Psoas muscle (tissue), 8 donors: ENCODE data around the gene DCHS1. TPM values are rescaled to one million over a fixed set of nuclear protein-coding genes. Genes with fewer than 3 reads are reported as not detected.

Source experiments
- ATAC-seq, 4 donors: fragments of 200-7000 bp; cut with Tn5 transposase; one replicate each; pipeline ENCODE4 v1.9.1; 2020; ENCODE audit warnings: moderate library complexity in 3 of 4, mild to moderate bottlenecking in 2 of 4
- DNase-seq, 2 donors: peaks; one replicate each; pipeline ENCODE4 v3.0.0-alpha.2; 2020
- H3K27ac ChIP-seq: fragments of 200-600 bp; one replicate; pipeline ENCODE4 v1.8.0; 2022
- H3K27me3 ChIP-seq, 3 donors: fragments of 200-600 bp in 1 of 3; one replicate each; pipeline versions ENCODE4 v1.6.1 to v1.8.0; 2013 to 2022; ENCODE audit warnings: low read length in 2 of 3, mild to moderate bottlenecking in 2 of 3, moderate library complexity in 1 of 3; ENCODE audit not compliant: insufficient read depth in 3 of 3
- H3K36me3 ChIP-seq, 2 donors: fragments of 200-600 bp in 1 of 2; one replicate each; pipeline versions ENCODE4 v1.6.1 to v1.8.0; 2013 to 2022; ENCODE audit warnings: low read depth in 1 of 2, mild to moderate bottlenecking in 1 of 2, moderate library complexity in 1 of 2; ENCODE audit not compliant: insufficient read depth in 1 of 2
- H3K4me1 ChIP-seq: fragments of 200-600 bp; one replicate; pipeline ENCODE4 v1.8.0; 2022
- H3K4me3 ChIP-seq: fragments of 200-600 bp; one replicate; pipeline ENCODE4 v1.8.0; 2022; ENCODE audit warnings: mild to moderate bottlenecking
- H3K9me3 ChIP-seq: fragments of 200-600 bp; one replicate; pipeline ENCODE4 v1.8.0; 2022
- WGBS, 3 donors: extraction: QIAGEN DNeasy Blood & Tissue Kit; methylation state at CpG; one replicate each; pipeline versions ENCODE4 v1.1.6 to v1.1.7; 2013; 5-methylcytosine and 5-hydroxymethylcytosine counted together
- intact Hi-C, 2 donors: fragments of 100-400 bp; cut with DNase I; formaldehyde crosslinking; loops; one replicate each; pipeline versions ENCODE4 v1.11.0 to v1.14.2; 2022
- polyA plus RNA-seq, 3 donors: library from polyadenylated mRNA; stranded (reverse); fragments of 200-250 nt; gene quantifications; one replicate each; pipeline ENCODE4 v1.2.3, GENCODE V29; 2013
- total RNA-seq, 4 donors: library from RNA; stranded (reverse); fragmentation: NEBNext Ultra II Directional in 2 of 4; extraction: Animal tissue kit (Norgen Biotek cat#: 25700) in 2 of 4; gene quantifications; one replicate each; pipeline versions ENCODE4 v1.2.1 to v1.2.4, GENCODE V29; 2021 to 2023
- TF ChIP-seq, protein P1 (sequence below): fragments of 200-600 bp; IDR thresholded peaks from one replicate; pipeline ENCODE4 v1.8.0; 2022; ENCODE audit warnings: antibody characterized with exemption
- donor health status: healthy with polysubstance abuse.
- donor health status: DM: no; HTN: no; CAD: no; lungs with moderate emphysema.
- donor health status: Bipolar disorder and iron deficiency.
- donor health status: healthy.
- donor health status: DM: yes; HTN: yes; CAD: no.
- donor health status: DM: no; HTN: no; CAD: no.
- donor health status: DM: no; HTN: no; CAD: no.
- donor health status: DM: yes; HTN: yes; CAD: no.

DCHS1 gene
- total and polyA plus RNA-seq, 7 donors, result 0.98 to 7.2 (median 3.2) TPM

DNA sequence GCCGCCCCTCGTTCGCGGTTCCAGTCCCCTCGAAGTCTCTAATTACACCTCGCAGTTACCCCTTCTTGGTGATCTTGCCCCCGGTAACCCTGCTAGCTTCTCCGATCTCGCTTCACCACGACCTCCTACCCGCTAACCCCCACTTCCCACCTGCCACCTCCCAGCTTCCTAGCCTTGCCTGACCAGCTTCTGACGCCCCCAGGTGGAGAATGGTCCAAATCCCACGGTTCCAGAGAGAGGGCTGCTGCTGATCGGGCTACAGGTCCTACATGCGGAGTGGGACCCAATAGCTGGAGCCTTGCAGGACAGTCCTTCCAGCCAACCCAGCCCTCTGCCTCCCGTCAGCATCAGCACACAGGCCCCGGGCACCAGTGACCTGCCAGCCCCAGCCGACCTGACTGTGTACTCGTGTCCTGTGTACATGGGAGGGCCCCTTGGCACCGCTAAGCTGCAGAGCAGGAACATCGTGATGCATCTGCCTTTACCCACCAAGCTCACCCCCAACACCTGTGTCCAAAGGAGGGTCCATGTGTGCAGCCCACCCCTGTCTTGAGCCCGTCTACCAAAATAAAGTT lies 84.1 kb downstream of the DCHS1 start:
- no peaks in the 10 kb centered on the region for H3K9me3 ChIP-seq
- H3K4me3 ChIP-seq, result peak overlapping the region; percentile 25
- H3K27ac ChIP-seq, result peak overlapping the region; percentile 71

More for the DNA sequence above, 84.1 kb downstream of the DCHS1 start:
- intact Hi-C loops, result no loop called here
- peak in 3 of 4 donors; percentile 6 to 12 (median 7) for ATAC-seq
- DNase-seq, result no peak
- Histone ChIP-seq H3K27me3 (no peaks in the 10 kb centered on the region), H3K36me3 (no peaks in the 10 kb centered on the region), H3K4me1 (peaks cover 21% of the 10 kb centered on the region)
- TF ChIP-seq, protein P1, sequence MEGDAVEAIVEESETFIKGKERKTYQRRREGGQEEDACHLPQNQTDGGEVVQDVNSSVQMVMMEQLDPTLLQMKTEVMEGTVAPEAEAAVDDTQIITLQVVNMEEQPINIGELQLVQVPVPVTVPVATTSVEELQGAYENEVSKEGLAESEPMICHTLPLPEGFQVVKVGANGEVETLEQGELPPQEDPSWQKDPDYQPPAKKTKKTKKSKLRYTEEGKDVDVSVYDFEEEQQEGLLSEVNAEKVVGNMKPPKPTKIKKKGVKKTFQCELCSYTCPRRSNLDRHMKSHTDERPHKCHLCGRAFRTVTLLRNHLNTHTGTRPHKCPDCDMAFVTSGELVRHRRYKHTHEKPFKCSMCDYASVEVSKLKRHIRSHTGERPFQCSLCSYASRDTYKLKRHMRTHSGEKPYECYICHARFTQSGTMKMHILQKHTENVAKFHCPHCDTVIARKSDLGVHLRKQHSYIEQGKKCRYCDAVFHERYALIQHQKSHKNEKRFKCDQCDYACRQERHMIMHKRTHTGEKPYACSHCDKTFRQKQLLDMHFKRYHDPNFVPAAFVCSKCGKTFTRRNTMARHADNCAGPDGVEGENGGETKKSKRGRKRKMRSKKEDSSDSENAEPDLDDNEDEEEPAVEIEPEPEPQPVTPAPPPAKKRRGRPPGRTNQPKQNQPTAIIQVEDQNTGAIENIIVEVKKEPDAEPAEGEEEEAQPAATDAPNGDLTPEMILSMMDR, result no peak
- 69 to 77% (median 74%) methylated on average over 22 of the region's 22 CpGs for WGBS, 3 donors

Other genes starting within 250 kb of the DCHS1 start
- 10 to 100 TPM; 36.5 to 53.9 (median 43.0) TPM for gene APBB1, start 236.7 kb downstream of the DCHS1 start, total RNA-seq
- 10 to 100 TPM; 39.5 to 49.5 (median 42.5) TPM for gene APBB1, start 236.7 kb downstream of the DCHS1 start, polyA plus RNA-seq
- gene HPX, start 214.8 kb downstream of the DCHS1 start, total RNA-seq, result under 1 TPM in 3 of 4 donors, not detected in 1; 0.34 to 0.75 (median 0.36) TPM
- gene HPX, start 214.8 kb downstream of the DCHS1 start, polyA plus RNA-seq, result under 1 TPM; 0.04 to 0.38 (median 0.16) TPM
- 10 to 100 TPM in 3 of 4 donors, 1 to 10 TPM in 1; 9.6 to 15.3 (median 12.7) TPM for gene TRIM3, start 181.9 kb downstream of the DCHS1 start, total RNA-seq
- 10 to 100 TPM; 11.5 to 12.5 (median 12.2) TPM for gene TRIM3, start 181.9 kb downstream of the DCHS1 start, polyA plus RNA-seq
- 10 to 100 TPM in 3 of 4 donors, 1 to 10 TPM in 1; 8.4 to 25.5 (median 15.5) TPM for gene ARFIP2, start 174.5 kb downstream of the DCHS1 start, total RNA-seq
- 10 to 100 TPM; 19.4 to 31.3 (median 21.0) TPM for gene ARFIP2, start 174.5 kb downstream of the DCHS1 start, polyA plus RNA-seq
- gene TIMM10B, start 174.3 kb downstream of the DCHS1 start, total RNA-seq, result 10 to 100 TPM; 12.5 to 25.2 (median 16.1) TPM
- 10 to 100 TPM; 13.1 to 32.8 (median 24.7) TPM for gene TIMM10B, start 174.3 kb downstream of the DCHS1 start, polyA plus RNA-seq
- gene DNHD1, start 158.5 kb downstream of the DCHS1 start, total RNA-seq, result 1 to 10 TPM; 3.1 to 7.8 (median 3.5) TPM
- 1 to 10 TPM; 2.0 to 9.0 (median 3.4) TPM for gene DNHD1, start 158.5 kb downstream of the DCHS1 start, polyA plus RNA-seq
- gene RRP8, start 52.2 kb downstream of the DCHS1 start, total RNA-seq, result 10 to 100 TPM; 11.6 to 18.6 (median 15.5) TPM
- 10 to 100 TPM; 18.4 to 34.0 (median 26.1) TPM for gene RRP8, start 52.2 kb downstream of the DCHS1 start, polyA plus RNA-seq
- 10 to 100 TPM; 68.3 to 96.6 (median 84.3) TPM for gene ILK, start 52.0 kb downstream of the DCHS1 start, total RNA-seq
- gene ILK, start 52.0 kb downstream of the DCHS1 start, polyA plus RNA-seq, result 100 to 1,000 TPM in 2 of 3 donors, 10 to 100 TPM in 1; 75.8 to 173 (median 104) TPM
- gene TAF10, start 43.6 kb downstream of the DCHS1 start, total RNA-seq, result 100 to 1,000 TPM in 2 of 4 donors, 10 to 100 TPM in 2; 70.4 to 119 (median 99.5) TPM
- 10 to 100 TPM; 67.0 to 80.3 (median 67.1) TPM for gene TAF10, start 43.6 kb downstream of the DCHS1 start, polyA plus RNA-seq
- 10 to 100 TPM; 28.0 to 50.2 (median 35.8) TPM for gene TPP1, start 36.4 kb downstream of the DCHS1 start, total RNA-seq
- gene TPP1, start 36.4 kb downstream of the DCHS1 start, polyA plus RNA-seq, result 10 to 100 TPM; 11.8 to 30.0 (median 21.6) TPM
- 10 to 100 TPM; 27.2 to 44.8 (median 38.8) TPM for gene MRPL17, start 27.5 kb upstream of the DCHS1 start, total RNA-seq
- 10 to 100 TPM; 43.0 to 95.6 (median 47.0) TPM for gene MRPL17, start 27.5 kb upstream of the DCHS1 start, polyA plus RNA-seq
- gene OR2AG2, start 116.2 kb upstream of the DCHS1 start, total RNA-seq, result not detected
- under 1 TPM in 1 of 3 donors, not detected in 2; 0.01 TPM for gene OR2AG2, start 116.2 kb upstream of the DCHS1 start, polyA plus RNA-seq
- gene OR2AG1, start 127.2 kb upstream of the DCHS1 start, total RNA-seq, result not detected
- gene OR2AG1, start 127.2 kb upstream of the DCHS1 start, polyA plus RNA-seq, result not detected
- not detected for gene OR6A2, start 143.9 kb upstream of the DCHS1 start, total RNA-seq
- not detected for gene OR6A2, start 143.9 kb upstream of the DCHS1 start, polyA plus RNA-seq
- not detected for gene OR10A5, start 189.9 kb upstream of the DCHS1 start, total RNA-seq
- not detected for gene OR10A5, start 189.9 kb upstream of the DCHS1 start, polyA plus RNA-seq
- not detected for gene OR10A2, start 207.2 kb upstream of the DCHS1 start, total RNA-seq
- not detected for gene OR10A2, start 207.2 kb upstream of the DCHS1 start, polyA plus RNA-seq
- not detected for gene OR10A4, start 220.8 kb upstream of the DCHS1 start, total RNA-seq
- gene OR10A4, start 220.8 kb upstream of the DCHS1 start, polyA plus RNA-seq, result not detected
- gene OR2D2, start 236.7 kb upstream of the DCHS1 start, total RNA-seq, result not detected
- gene OR2D2, start 236.7 kb upstream of the DCHS1 start, polyA plus RNA-seq, result not detected